ENCODE data around the gene PNKD.
"Not testable (repeated sequence)": the region's sequence is repeated elsewhere in the genome, so short reads cannot be mapped to it uniquely, and the experiment has no call there.

Gene PNKD

GRCh38 chr2:218305383-218305782 lies 35.1 kb downstream of the PNKD start:
- no peak overlapping the region for H3K4me3 ChIP-seq (ENCODE audit: low read depth, low read length)
- no peak for TF ChIP-seq CTCF (IDR thresholded peaks at IDR 0.05; ENCODE audit: low read depth, low read length)

GRCh38 chr2:218306184-218306920 lies 36.0 kb downstream of the PNKD start:
- TF ChIP-seq CTCF (IDR thresholded peaks at IDR 0.05; ENCODE audit: low read depth, low read length), result no peak
- H3K4me3 ChIP-seq (ENCODE audit: low read depth, low read length), result no peak overlapping the region

- no peak overlapping the region for H3K4me3 ChIP-seq (ENCODE audit: low read depth, low read length)
- TF ChIP-seq CTCF (IDR thresholded peaks at IDR 0.05; ENCODE audit: low read depth, low read length), result no peak
Measured at GRCh38 chr2:218307415-218308090, 37.2 kb downstream of the PNKD start.

DNA sequence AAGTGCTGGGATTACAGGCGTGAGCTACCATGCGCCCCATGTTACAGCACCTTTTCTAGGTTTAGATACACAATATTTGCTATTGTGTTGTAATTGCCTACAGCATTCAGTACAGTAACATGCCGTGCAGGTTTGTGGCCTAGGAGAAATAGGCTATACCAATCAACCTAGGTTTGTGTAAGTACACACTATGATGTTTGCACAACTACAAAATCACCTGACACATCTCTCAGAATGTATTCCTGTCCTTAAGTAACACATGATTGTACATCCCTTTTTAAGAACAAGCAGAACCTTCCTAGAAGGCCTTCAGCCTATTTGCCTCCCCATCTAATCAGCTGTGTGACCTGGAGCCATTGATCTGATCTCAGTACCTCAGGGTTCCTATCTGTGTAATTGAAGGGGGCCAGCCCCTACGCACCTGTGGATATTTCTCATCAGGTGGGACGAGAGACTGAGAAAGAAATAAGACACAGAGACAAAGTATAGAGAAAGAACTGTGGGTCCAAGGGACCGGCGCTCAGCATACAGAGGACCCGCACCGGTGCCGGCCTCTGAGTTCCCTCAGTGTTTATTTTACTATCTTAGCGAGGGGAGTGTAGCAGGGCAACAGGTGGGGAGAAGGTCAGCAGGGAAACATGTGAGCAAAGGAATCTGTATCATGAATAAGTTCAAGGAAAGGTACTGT lies 40.7 kb downstream of the PNKD start:
- no peak for TF ChIP-seq CTCF (IDR thresholded peaks at IDR 0.05; ENCODE audit: low read depth, low read length)
- no peak overlapping the region for H3K4me3 ChIP-seq (ENCODE audit: low read depth, low read length)

- H3K4me3 ChIP-seq (ENCODE audit: low read depth, low read length), result not testable (repeated sequence)
Measured at GRCh38 chr2:218311541-218312266, 41.4 kb downstream of the PNKD start.

GRCh38 chr2:218312267-218312756 lies 42.0 kb downstream of the PNKD start:
- no peak overlapping the region for H3K4me3 ChIP-seq (ENCODE audit: low read depth, low read length)
- TF ChIP-seq CTCF (IDR thresholded peaks at IDR 0.05; ENCODE audit: low read depth, low read length), result no peak

DNA sequence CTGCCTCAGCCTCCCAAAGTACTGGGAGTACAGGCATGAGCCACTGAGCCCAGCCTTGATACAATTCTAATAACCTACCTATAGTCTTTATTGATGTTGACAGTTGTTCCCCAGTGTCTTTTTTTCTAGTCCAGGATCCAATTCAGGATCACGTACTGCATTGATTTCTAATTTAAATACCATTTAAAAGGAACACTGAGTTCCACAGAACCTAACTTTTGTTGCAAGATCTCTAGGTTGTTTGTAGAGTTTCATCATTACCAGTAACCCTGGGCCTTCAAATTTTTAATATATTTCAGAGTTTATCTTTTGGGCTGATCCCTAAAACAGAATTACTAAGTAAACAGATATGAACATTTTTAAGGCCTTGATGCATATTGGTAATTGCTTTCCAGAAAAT lies 43.0 kb downstream of the PNKD start:
- H3K4me3 ChIP-seq (ENCODE audit: low read depth, low read length), result no peak overlapping the region
- TF ChIP-seq CTCF (IDR thresholded peaks at IDR 0.05; ENCODE audit: low read depth, low read length), result no peak

DNA sequence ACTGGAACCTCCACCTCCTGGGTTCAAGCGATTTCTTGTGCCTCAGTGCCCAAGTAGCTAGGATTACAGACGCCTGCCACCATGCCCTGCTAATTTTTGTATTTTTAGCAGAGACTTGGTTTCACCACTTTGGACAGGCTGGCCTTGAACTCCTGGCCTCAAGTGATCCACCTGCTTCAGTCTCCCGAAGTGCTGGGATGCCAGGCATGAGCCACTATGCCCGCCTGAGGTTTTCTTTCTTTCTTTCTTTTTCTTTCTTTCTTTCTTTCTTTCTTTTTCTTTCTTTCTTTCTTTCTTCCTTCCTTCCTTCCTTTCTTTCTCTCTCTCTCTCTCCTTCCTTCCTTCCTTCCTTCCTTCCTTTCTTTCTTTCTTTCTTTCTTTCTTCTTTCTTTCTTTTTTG lies 44.4 kb downstream of the PNKD start:
- not testable (repeated sequence) for H3K4me3 ChIP-seq (ENCODE audit: low read depth, low read length)
